SKM-1 treated with dmso at 0.1 percent for 144 hours (cell line): Measurements from ENCODE around the gene ORM1.

Experiments used
- DNase-seq: peaks from one replicate; lab custom pipeline; 2025; ENCODE audit not compliant: unreplicated experiment; lab: John Stamatoyannopoulos, UW

The ORM1 gene

GRCh38 chr9:114362394-114362793 is 39.5 kb downstream of the ORM1 start:
- no peak for DNase-seq

DNA sequence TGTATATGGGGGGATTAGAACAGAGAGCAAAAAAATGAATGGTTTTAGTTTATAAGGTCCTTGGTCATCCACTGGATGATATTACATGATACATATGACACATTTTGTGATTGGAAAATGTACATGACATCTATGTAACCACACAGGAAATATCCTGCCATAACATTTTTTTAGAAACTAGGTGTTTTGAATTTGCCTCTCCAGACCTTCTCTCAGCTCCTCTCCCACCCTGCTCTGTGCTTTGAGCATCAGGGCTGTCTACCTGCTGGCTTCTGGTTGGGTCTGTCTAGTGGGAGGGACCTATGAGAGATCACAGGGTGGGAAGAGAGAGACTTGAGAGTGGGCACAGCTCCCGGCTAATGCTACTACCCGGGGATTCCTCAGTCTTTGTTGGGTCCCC is 40.5 kb downstream of the ORM1 start:
- DNase-seq, result no peak

- DNase-seq, result no peak
Observed at GRCh38 chr9:114364134-114365041, 41.5 kb downstream of the ORM1 start.

DNA sequence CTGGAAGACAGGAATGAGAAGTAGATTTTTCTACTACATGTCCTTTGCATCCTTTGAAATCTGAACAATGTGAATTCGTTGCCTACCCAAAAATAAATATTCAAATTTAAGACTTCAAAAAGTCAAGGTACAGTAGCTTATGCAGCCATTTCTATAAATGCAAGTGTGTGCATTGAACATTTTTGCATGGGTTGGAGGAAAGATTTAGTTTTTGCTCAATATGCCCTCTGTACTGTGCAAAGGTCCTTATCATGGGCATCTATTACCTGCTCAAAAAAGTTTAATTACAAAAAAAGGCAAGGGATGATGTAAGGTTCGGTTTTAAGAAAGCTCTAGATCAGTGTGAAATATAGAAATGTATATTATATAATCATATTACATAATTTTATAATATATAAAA is 42.3 kb downstream of the ORM1 start:
- no peak for DNase-seq

GRCh38 chr9:114366334-114367128 is 43.6 kb downstream of the ORM1 start:
- DNase-seq, result no peak

DNA sequence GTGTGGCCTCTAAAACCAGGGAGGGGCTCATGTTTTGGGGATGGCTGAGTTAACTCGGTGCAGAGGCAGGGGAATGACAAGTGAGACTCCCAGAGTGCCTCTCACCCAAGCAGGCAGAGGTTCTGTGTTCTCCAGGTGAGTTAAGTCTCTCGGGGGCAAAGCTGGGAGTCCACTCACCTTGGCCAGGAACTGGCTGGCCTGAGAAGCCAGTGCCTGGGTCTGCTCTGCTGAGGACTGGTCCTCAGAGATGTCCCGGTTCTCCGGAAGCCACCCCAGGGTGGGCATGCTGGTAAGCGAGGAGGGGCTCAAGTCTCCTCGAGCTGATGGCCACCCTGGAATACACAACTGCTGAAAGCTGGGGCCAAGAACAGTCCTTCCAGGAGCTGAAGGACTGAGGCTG is 44.5 kb downstream of the ORM1 start:
- no peak for DNase-seq

DNA sequence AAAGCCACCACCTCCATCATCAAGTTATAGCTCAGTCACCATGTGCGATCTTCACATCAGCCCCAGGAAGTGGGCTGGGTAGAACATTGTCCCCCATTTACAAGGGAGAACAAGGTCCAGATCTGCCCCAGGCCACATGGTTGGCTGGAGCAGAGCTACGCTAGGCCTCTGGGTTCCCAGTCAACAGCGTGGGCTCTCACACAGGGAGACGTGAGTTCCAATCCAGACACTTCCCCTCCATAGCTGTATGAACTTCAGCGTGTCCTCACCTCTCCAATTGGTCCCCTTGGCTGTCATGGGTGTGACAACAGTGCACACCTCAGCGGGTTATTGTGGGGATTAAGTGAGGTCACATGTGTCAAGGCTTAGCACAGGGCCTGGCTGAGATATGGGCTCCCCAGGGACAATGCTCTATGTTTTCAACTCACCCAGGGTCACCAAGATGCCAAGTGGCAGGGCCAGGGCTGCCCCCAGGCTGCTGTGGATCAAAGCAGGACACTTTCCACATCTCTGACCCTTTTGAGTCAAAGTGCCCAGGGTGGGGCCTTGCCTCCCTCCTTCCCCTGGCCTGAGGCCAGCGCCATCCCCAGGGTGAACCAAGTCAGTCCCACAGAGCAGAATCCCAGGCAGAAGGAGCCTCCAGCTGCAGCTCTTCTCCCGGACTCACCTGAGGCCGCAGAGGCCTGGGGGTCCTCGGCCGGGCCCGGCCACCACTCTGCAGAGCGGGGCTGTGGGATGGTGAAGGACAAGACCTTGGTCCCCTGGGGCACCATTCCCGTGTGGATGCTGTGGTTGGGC is 45.1 kb downstream of the ORM1 start:
- DNase-seq, result no peak

GRCh38 chr9:114369216-114370130 is 46.6 kb downstream of the ORM1 start:
- no peak for DNase-seq

- DNase-seq, result no peak
Observed at GRCh38 chr9:114370251-114370967, 47.5 kb downstream of the ORM1 start.

- DNase-seq, result no peak
Observed at GRCh38 chr9:114370968-114371320, 48.0 kb downstream of the ORM1 start.

- DNase-seq, result no peak
Observed at GRCh38 chr9:114371343-114371944, 48.5 kb downstream of the ORM1 start.

- peak; percentile 15 for DNase-seq
Observed at GRCh38 chr9:114371973-114372917, 49.3 kb downstream of the ORM1 start.

GRCh38 chr9:114372921-114373448 is 50.1 kb downstream of the ORM1 start:
- DNase-seq, result peak; percentile 94

DNA sequence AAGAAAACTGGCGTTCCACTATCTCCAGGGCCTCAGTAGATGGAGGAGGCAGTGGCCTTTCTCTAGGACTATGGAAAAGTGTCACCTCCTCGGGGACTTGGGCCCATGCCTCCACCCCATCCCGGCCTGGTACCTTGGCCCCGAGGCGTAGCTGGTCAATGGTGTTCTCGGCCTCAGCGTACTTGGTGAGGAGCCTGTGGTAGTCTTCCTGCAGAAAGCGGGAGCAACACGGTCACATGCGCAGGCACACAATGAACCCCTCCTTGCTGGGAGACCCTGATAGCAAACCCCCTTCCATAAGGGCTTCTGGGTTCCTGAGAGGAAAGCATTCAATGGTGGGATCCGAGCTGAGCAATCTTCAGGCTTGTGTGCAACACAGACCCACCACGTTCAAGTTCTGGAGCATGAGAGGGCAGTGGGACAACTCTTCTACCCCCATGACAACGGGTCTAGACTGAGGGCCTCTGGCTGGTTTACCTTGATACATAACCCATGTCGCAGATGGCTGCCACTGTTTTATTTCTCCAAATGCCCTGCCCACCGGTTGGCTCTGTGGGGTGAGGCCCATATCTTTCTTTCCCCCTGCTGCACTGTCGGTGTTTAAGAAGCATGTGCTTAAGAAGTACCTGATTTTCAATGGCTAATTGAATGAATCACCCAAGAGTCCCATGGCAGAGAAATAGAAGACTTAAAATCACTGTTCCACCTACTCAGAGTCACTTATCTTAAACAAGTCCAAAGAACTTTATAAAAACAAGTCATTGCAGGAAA is 51.2 kb downstream of the ORM1 start:
- DNase-seq, result no peak

DNA sequence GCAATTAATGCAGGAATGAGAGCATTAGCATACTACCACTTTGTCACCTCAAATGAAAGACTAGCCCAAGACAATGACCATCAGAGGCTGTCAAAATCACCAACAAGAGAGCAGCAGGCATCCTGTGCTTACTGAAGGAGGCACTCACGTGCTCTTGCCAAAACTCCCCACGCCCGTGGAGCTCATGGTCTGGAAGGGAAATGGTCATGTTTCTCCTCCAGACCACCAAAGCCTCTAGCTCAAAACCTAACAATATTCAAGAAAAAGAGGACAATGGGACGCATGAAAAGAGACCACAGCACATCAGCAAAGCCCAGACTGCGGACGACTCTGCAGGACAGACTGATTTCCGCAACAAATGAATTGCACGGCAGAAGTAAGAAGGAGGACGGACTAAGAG is 52.0 kb downstream of the ORM1 start:
- DNase-seq, result no peak

DNA sequence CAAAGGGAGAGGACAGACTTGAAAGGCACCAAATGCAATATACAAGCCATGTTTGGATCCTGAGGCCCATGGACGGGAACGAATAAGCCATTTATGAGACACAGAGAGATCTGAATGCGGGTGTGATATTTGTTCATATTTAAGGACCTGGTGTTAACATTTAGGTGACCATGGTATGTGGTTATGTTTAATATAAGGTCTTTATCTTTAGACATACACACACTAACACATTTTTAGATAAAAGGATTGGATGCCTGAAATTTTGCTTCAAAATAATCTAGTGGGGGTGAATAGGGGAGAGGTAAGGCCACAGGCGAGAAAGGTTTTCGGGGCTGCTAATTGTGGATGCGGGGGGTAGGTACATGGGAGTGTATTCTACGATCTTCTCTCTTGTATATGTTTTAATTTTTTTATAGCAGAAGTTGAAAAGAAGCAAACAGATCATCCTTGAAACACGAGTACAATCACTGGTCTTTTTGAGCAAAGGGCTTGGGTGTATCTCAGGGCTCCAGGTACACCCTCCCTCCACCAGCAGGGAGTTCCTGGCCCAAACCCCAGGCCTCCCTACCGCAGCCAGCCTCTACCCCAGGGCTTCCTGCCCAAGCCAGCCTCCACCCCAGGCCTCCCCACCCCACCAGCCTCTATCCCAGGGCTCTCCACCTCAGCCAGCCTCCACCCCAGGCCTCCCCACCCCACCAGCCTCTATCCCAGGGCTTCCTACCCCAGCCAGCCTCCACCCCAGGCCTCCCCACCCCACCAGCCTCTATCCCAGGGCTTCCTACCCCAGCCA is 52.7 kb downstream of the ORM1 start:
- DNase-seq, result no peak
